Measurements from ENCODE around the gene DGKQ.

- no peak for TF ChIP-seq POLR2A (IDR thresholded peaks at IDR 0.05; ENCODE audit: low read length)
- TF ChIP-seq SMC3 (IDR thresholded peaks at IDR 0.05), result no peak
- TF ChIP-seq CTCF (IDR thresholded peaks at IDR 0.05), result 0 out of 3 replicates have a peak, but pooled peaks have one; percentile 21
- TF ChIP-seq CBX2 (IDR thresholded peaks at IDR 0.05; ENCODE audit: borderline replicate concordance, low read depth), result no peak
- TF ChIP-seq RFX5 (IDR thresholded peaks at IDR 0.05), result no peak
- no peak for TF ChIP-seq ELK1 (IDR thresholded peaks at IDR 0.05; ENCODE audit: low read depth, low read length)
- TF ChIP-seq RNF2 (IDR thresholded peaks at IDR 0.05; ENCODE audit: borderline replicate concordance, low read depth), result no peak
- no peak for TF ChIP-seq PHF8 (IDR thresholded peaks at IDR 0.05; ENCODE audit: borderline replicate concordance, low read depth)
- TF ChIP-seq GATA3 (IDR thresholded peaks at IDR 0.05; ENCODE audit: borderline replicate concordance), result no peak
- TF ChIP-seq HMGXB4 (CRISPR knock-in tag; IDR thresholded peaks at IDR 0.05; ENCODE audit: borderline replicate concordance), result no peak
Measured at GRCh38 chr4:926538-926937, 46.8 kb downstream of the DGKQ start.

All from A549 (cell line).